Mucosa of descending colon (tissue), 3 donors: ENCODE results near the gene FANCI. TPM values are rescaled to one million over a fixed set of nuclear protein-coding genes. Genes with fewer than 3 reads are reported as not detected.

Experiments used
- ATAC-seq: fragments of 200-7000 bp; cut with Tn5 transposase; one replicate; pipeline ENCODE4 v1.9.1; 2020; ENCODE audit warnings: mild to moderate bottlenecking, moderate library complexity
- DNase-seq, 3 donors: peaks; one replicate each; pipeline ENCODE4 v3.0.0-alpha.2; 2020
- H3K36me3 ChIP-seq: fragments of 200-600 bp; one replicate; pipeline ENCODE4 v1.8.0; 2021; ENCODE audit warnings: low read depth, mild to moderate bottlenecking
- H3K4me1 ChIP-seq: fragments of 200-600 bp; one replicate; pipeline ENCODE4 v1.8.0; 2021; ENCODE audit warnings: low read depth, mild to moderate bottlenecking
- H3K4me3 ChIP-seq: fragments of 200-600 bp; one replicate; pipeline ENCODE4 v1.8.0; 2021; ENCODE audit warnings: mild to moderate bottlenecking
- H3K9me3 ChIP-seq: fragments of 200-600 bp; one replicate; pipeline ENCODE4 v1.8.0; 2021; ENCODE audit warnings: mild to moderate bottlenecking
- intact Hi-C, 2 donors: fragments of 100-400 bp; cut with DNase I in 1 of 2; cut with micrococcal nuclease in 1 of 2; formaldehyde crosslinking; loops; one replicate each; pipeline versions ENCODE4 v1.11.0 to v1.11.1; 2022; cut with DNase I, micrococcal nuclease
- total RNA-seq, 3 donors: library from RNA; stranded (reverse); fragmentation: NEBNext Ultra II Directional in 2 of 3; extraction: Animal tissue kit (Norgen Biotek cat#: 25700) in 2 of 3; gene quantifications; one replicate each; pipeline versions ENCODE4 v1.2.1 to v1.2.4, GENCODE V29; 2021 to 2023
- TF ChIP-seq, protein P1 (sequence below): fragments of 200-600 bp; IDR thresholded peaks from one replicate; pipeline ENCODE4 v1.8.0; 2022; ENCODE audit warnings: antibody characterized with exemption, mild to moderate bottlenecking
- donor health status: DM: no; HTN: no; CAD: no; lungs with moderate emphysema.
- donor health status: DM: no; HTN: no; CAD: no.
- donor health status: DM: no; HTN: yes; CAD: no.

FANCI gene
- total RNA-seq, 3 donors from 2014 or later, result 12.9 to 27.1 (median 14.0) TPM

DNA sequence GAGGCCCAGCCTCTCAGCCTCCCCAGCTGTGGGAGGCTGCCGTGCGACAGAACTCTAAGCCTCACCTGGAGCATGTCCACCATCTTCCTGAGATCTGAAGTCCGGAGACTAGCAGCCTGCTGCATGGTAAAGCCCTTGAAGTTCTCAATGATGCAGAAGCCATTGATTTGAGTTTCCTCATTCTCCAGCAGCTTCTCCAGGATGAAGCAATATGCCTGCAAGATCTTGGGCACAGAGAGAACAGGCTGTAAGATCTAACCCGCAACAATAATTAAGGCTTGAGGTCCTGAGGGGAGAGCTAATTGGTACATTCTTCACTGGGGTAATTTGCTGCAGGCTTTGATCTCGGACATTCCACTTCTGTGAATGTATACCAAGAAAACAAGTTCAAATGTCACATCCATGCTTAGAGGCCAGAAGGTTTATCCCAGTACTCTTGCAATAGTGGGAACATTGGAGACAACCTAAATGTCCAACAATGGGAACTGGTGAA, 32.1 kb upstream of the FANCI start:
- peaks cover 7% of the 10 kb centered on the region for H3K4me1 ChIP-seq
- TF ChIP-seq, protein P1, sequence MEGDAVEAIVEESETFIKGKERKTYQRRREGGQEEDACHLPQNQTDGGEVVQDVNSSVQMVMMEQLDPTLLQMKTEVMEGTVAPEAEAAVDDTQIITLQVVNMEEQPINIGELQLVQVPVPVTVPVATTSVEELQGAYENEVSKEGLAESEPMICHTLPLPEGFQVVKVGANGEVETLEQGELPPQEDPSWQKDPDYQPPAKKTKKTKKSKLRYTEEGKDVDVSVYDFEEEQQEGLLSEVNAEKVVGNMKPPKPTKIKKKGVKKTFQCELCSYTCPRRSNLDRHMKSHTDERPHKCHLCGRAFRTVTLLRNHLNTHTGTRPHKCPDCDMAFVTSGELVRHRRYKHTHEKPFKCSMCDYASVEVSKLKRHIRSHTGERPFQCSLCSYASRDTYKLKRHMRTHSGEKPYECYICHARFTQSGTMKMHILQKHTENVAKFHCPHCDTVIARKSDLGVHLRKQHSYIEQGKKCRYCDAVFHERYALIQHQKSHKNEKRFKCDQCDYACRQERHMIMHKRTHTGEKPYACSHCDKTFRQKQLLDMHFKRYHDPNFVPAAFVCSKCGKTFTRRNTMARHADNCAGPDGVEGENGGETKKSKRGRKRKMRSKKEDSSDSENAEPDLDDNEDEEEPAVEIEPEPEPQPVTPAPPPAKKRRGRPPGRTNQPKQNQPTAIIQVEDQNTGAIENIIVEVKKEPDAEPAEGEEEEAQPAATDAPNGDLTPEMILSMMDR, result no peak
- DNase-seq (no peak), ATAC-seq (no peak)
- H3K4me3 ChIP-seq, result no peak overlapping the region
- intact Hi-C loops, result no loop called here
- H3K36me3 ChIP-seq, result no peaks in the 10 kb centered on the region
- H3K9me3 ChIP-seq, result no peaks in the 10 kb centered on the region

GRCh38 chr15:89215627-89216026, 28.2 kb upstream of the FANCI start:
- no peak overlapping the region for H3K4me3 ChIP-seq
- intact Hi-C loops, result no loop called here
- TF ChIP-seq, protein P1, result no peak
- H3K36me3 ChIP-seq, result no peaks in the 10 kb centered on the region
- H3K9me3 ChIP-seq, result no peaks in the 10 kb centered on the region
- DNase-seq (no peak), ATAC-seq (no peak)
- no peaks in the 10 kb centered on the region for H3K4me1 ChIP-seq

DNA sequence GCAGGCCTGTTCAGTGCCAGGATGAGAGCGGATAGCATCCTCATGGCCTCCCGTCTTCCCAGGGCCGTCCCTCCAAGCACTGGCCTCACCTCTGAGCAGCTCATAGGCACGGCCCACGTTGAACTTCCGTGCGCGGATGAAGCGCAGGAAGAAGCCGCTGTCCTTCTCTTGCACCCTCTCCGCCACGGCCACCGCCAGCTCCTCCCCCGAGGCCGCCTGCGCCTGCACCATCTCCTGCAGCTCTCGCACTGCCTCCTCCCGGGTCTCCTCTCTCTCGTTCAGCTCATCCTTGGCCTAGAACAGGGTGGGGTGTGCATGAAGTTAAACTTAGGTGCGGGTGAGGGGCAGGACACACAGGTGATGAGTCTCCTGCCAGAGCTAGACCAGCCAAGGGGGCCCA, 26.7 kb upstream of the FANCI start:
- TF ChIP-seq, protein P1, result no peak
- Histone ChIP-seq H3K4me3 (no peak overlapping the region), H3K9me3 (no peaks in the 10 kb centered on the region), H3K36me3 (no peaks in the 10 kb centered on the region), H3K4me1 (no peaks in the 10 kb centered on the region)
- ATAC-seq, result no peak
- DNase-seq, result no peak
- intact Hi-C loops, result no loop called here

DNA sequence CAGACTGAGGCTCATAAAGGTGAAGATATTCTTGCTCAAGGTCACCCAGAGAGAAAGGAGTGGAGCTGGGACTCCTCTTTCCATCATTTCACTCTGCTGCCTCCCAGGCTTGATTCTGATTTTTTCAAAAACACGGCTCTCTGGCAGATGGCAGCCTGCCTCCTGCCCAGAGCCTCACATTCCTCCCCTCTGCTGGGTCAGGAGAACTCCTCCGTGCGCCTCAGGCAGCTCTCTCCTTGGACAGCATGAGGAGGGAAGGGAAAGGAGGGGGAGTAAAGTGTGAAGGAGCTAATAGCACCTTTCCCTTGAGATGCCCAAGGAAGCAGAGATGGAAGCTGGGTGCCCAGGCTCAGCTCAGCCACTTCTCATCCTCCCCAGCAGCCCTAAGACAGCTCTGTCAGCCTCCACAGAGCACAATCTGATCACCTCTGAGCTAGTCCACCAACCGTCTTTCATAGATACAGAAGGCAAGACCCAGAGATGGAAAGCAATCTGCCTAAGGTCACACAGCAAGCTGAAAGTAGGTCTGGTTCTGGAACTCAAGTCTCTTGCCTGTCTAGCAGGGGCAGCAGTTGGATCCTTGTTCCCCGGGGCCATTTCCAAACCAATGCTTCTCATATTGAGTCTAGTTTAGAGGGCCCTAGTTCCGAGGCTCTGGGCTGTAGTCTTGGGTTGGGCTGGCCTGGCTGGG, 25.9 kb upstream of the FANCI start:
- Histone ChIP-seq H3K4me1 (no peaks in the 10 kb centered on the region), H3K4me3 (no peak overlapping the region), H3K9me3 (no peaks in the 10 kb centered on the region), H3K36me3 (no peaks in the 10 kb centered on the region)
- TF ChIP-seq, protein P1, result no peak
- no peak for ATAC-seq
- no peak for DNase-seq
- intact Hi-C loops, result no loop called here

DNA sequence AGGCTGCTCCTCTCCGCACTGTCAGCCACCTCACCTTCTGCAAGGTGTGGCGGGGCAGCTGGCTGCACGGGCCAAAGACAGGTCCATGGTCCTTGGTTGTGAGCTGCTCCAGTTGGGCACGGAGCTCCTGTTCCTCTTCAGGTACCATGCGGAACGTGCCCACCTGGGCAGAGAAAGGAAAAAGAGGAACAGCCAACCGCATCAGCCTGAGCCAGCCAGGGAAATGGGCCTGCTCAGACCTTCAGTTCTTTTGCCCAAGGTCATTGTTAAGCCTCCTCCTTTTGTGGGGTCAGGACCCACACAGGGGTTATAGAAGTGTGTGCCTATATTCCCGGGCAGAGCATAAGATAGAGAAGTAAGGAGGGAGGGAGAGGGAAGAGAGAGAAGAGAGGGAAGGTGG, 25.2 kb upstream of the FANCI start:
- DNase-seq (no peak), ATAC-seq (no peak)
- no peaks in the 10 kb centered on the region for H3K36me3 ChIP-seq
- intact Hi-C loops, result no loop called here
- no peaks in the 10 kb centered on the region for H3K9me3 ChIP-seq
- H3K4me3 ChIP-seq, result no peak overlapping the region
- no peaks in the 10 kb centered on the region for H3K4me1 ChIP-seq
- TF ChIP-seq, protein P1, result no peak
